GM18505 (cell line): ENCODE results near the gene CDH26.
A peak's percentile ranks its signal among the peaks of the same experiment; 100 is the strongest.

Experiments
- ATAC-seq: cut with Tn5 transposase; IDR thresholded peaks from one replicate; pipeline ENCODE4 v1.9.1; 2021; ENCODE audit not compliant: unreplicated experiment
- POLR2A ChIP-seq: IDR thresholded peaks from 4 replicates; pipeline ENCODE4 v1.6.1; 2011; ENCODE audit warnings: borderline replicate concordance; ENCODE audit not compliant: insufficient read depth, insufficient read length; ENCODE audit errors: extremely low read depth

CDH26 gene

GRCh38 chr20:60053125-60053817, 95.0 kb downstream of the CDH26 start:
- no peak for ATAC-seq
- no peak for TF ChIP-seq POLR2A

GRCh38 chr20:60053818-60054190, 95.6 kb downstream of the CDH26 start:
- no peak for ATAC-seq
- TF ChIP-seq POLR2A, result no peak

GRCh38 chr20:60054716-60055634, 96.8 kb downstream of the CDH26 start:
- no peak for TF ChIP-seq POLR2A
- ATAC-seq, result no peak

- no peak for TF ChIP-seq POLR2A
- ATAC-seq, result no peak
Measured at GRCh38 chr20:60055740-60056139, 97.5 kb downstream of the CDH26 start.

GRCh38 chr20:60056407-60057122, 98.3 kb downstream of the CDH26 start:
- ATAC-seq, result no peak
- TF ChIP-seq POLR2A, result no peak

- ATAC-seq, result peak; percentile 74
- no peak for TF ChIP-seq POLR2A
Measured at GRCh38 chr20:60057123-60057865, 99.1 kb downstream of the CDH26 start.

GRCh38 chr20:60057866-60058807, 99.9 kb downstream of the CDH26 start:
- no peak for ATAC-seq
- no peak for TF ChIP-seq POLR2A

- no peak for ATAC-seq
Measured at GRCh38 chr20:60058879-60059278, 100.7 kb downstream of the CDH26 start.

GRCh38 chr20:60060006-60060557, 101.9 kb downstream of the CDH26 start:
- no peak for ATAC-seq
- TF ChIP-seq POLR2A, result no peak

More at GRCh38 chr20:60058879-60059278, 100.7 kb downstream of the CDH26 start:
- TF ChIP-seq POLR2A, result no peak

- no peak for ATAC-seq
- no peak for TF ChIP-seq POLR2A
Measured at GRCh38 chr20:60060593-60060992, 102.4 kb downstream of the CDH26 start.

- no peak for ATAC-seq
- TF ChIP-seq POLR2A, result no peak
Measured at GRCh38 chr20:60062431-60063047, 104.3 kb downstream of the CDH26 start.
